ENCODE measurements around the gene ZKSCAN1.
"Not testable (repeated sequence)": the region's sequence is repeated elsewhere in the genome, so short reads cannot be mapped to it uniquely, and the experiment has no call there.

DNA sequence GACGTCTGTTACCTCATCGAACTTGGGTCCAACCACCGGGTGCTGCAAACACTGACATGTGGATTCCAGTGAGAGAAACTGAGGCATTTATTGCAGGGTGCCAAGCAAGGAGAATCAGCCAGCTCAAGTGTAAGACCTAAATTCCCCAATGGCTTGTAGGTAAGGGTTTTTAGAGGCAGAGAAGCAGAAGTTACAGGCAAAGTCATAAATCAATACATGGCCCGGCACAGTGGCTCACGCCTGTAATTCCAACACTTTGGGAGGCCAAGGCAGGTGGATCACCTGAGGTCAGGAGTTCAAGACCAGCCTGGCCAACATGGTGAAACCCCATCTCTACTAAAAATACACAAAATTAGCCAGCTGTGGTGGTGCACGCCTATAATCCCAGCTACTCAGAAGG lies 23.9 kb upstream of the ZKSCAN1 start:
- TF ChIP-seq, protein P1, sequence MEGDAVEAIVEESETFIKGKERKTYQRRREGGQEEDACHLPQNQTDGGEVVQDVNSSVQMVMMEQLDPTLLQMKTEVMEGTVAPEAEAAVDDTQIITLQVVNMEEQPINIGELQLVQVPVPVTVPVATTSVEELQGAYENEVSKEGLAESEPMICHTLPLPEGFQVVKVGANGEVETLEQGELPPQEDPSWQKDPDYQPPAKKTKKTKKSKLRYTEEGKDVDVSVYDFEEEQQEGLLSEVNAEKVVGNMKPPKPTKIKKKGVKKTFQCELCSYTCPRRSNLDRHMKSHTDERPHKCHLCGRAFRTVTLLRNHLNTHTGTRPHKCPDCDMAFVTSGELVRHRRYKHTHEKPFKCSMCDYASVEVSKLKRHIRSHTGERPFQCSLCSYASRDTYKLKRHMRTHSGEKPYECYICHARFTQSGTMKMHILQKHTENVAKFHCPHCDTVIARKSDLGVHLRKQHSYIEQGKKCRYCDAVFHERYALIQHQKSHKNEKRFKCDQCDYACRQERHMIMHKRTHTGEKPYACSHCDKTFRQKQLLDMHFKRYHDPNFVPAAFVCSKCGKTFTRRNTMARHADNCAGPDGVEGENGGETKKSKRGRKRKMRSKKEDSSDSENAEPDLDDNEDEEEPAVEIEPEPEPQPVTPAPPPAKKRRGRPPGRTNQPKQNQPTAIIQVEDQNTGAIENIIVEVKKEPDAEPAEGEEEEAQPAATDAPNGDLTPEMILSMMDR (IDR thresholded peaks at IDR 0.05 in 2 of 3, conservative IDR thresholded peaks at IDR 0.05 in 1 of 3; ENCODE audit: borderline replicate concordance in 1 of 3, insufficient read depth in 1 of 3, low read depth in 2 of 3, low read length in 2 of 3) = not testable (repeated sequence)
- not testable (repeated sequence) for TF ChIP-seq EZH2 (IDR thresholded peaks at IDR 0.05); POLR2A (IDR thresholded peaks at IDR 0.05; ENCODE audit: borderline replicate concordance, extremely low read depth, insufficient read depth, insufficient read length); POLR2AphosphoS5 (IDR thresholded peaks at IDR 0.05; ENCODE audit: low read depth, low read length); ELF1 (IDR thresholded peaks at IDR 0.05; ENCODE audit: borderline replicate concordance, low read depth); TCF7L2 (IDR thresholded peaks at IDR 0.05; ENCODE audit: borderline replicate concordance, extremely low read depth, insufficient read depth, insufficient read length); SIN3A (IDR thresholded peaks at IDR 0.05; ENCODE audit: low read depth)
- TF ChIP-seq, protein P2, sequence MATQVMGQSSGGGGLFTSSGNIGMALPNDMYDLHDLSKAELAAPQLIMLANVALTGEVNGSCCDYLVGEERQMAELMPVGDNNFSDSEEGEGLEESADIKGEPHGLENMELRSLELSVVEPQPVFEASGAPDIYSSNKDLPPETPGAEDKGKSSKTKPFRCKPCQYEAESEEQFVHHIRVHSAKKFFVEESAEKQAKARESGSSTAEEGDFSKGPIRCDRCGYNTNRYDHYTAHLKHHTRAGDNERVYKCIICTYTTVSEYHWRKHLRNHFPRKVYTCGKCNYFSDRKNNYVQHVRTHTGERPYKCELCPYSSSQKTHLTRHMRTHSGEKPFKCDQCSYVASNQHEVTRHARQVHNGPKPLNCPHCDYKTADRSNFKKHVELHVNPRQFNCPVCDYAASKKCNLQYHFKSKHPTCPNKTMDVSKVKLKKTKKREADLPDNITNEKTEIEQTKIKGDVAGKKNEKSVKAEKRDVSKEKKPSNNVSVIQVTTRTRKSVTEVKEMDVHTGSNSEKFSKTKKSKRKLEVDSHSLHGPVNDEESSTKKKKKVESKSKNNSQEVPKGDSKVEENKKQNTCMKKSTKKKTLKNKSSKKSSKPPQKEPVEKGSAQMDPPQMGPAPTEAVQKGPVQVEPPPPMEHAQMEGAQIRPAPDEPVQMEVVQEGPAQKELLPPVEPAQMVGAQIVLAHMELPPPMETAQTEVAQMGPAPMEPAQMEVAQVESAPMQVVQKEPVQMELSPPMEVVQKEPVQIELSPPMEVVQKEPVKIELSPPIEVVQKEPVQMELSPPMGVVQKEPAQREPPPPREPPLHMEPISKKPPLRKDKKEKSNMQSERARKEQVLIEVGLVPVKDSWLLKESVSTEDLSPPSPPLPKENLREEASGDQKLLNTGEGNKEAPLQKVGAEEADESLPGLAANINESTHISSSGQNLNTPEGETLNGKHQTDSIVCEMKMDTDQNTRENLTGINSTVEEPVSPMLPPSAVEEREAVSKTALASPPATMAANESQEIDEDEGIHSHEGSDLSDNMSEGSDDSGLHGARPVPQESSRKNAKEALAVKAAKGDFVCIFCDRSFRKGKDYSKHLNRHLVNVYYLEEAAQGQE (IDR thresholded peaks at IDR 0.05; ENCODE audit: low read depth) = not testable (repeated sequence)
- TF ChIP-seq, protein P3, sequence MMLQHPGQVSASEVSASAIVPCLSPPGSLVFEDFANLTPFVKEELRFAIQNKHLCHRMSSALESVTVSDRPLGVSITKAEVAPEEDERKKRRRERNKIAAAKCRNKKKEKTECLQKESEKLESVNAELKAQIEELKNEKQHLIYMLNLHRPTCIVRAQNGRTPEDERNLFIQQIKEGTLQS (IDR thresholded peaks at IDR 0.05) = not testable (repeated sequence)
- TF ChIP-seq, protein P4, sequence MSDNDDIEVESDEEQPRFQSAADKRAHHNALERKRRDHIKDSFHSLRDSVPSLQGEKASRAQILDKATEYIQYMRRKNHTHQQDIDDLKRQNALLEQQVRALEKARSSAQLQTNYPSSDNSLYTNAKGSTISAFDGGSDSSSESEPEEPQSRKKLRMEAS (IDR thresholded peaks at IDR 0.05) = not testable (repeated sequence)
